Activated T-cell treated with anti-CD3 and anti-CD28 coated beads for 48 hours (primary cell): Measurements from ENCODE around the gene CDK14.
"Not testable (repeated sequence)": the region's sequence is repeated elsewhere in the genome, so short reads cannot be mapped to it uniquely, and the experiment has no call there.

Source experiments
- DNase-seq: peaks from one replicate; pipeline ENCODE4 v3.0.0-alpha.2; 2020; ENCODE audit warnings: low read depth

The CDK14 gene

GRCh38 chr7:90794234-90794633, 198.1 kb downstream of the CDK14 start:
- not testable (repeated sequence) for DNase-seq

GRCh38 chr7:90797596-90797995, 201.5 kb downstream of the CDK14 start:
- DNase-seq = no peak

- no peak for DNase-seq
These were observed 208.2 kb downstream of the CDK14 start for GRCh38 chr7:90804370-90804769.

DNA sequence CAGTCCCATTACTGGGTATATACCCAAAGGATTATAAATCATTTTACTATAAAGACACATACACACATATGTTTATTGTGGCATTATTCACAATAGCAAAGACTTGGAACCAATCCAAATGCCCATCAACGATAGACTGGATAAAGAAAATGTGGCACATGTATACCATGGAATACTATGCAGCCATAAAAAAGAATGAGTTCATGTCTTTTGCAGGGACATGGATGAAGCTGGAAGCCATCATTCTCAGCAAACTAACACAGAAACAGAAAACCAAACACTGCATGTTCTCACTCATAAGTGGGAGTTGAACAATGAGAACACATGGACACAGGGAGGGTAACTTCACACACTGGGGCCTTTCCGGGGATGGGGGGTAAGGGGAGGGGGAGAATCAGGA, 219.4 kb downstream of the CDK14 start:
- DNase-seq = not testable (repeated sequence)

DNA sequence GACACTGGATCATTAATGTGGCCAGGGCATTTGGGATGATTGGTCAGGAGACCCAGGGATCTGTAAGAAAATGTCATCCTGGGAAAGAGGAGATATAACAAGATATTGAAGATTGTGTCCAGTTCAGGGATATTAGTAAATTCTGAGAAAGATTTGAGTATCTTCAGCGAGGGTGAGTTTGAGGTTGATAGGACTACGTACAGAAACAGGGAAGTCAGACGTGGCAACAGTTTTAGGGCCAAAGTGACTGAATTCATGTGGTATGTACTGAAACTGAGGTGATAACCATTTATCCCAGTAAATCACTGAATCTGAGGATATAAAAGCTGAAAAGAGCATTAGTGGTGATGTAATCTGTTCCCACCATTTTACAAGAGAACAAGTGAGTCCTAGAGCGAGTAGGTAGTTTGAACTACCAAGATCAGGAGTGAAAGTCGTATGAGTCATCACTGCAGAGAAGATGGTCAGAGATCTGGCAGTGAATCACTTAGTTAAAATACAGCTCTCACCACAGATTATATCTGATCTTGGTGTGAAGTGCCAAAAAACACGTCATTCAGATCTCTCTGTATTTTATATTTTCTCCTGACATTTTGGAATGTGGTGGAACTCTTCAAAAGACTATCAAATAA, 220.5 kb downstream of the CDK14 start:
- DNase-seq = no peak

GRCh38 chr7:90817151-90817550, 221.0 kb downstream of the CDK14 start:
- DNase-seq = no peak

- no peak for DNase-seq
These were observed 221.7 kb downstream of the CDK14 start for GRCh38 chr7:90817846-90818245.

- DNase-seq = no peak
These were observed 222.2 kb downstream of the CDK14 start for GRCh38 chr7:90818341-90818740.

GRCh38 chr7:90821961-90822620, 226.0 kb downstream of the CDK14 start:
- DNase-seq = no peak

- DNase-seq = no peak
These were observed 228.5 kb downstream of the CDK14 start for GRCh38 chr7:90824386-90825307.

DNA sequence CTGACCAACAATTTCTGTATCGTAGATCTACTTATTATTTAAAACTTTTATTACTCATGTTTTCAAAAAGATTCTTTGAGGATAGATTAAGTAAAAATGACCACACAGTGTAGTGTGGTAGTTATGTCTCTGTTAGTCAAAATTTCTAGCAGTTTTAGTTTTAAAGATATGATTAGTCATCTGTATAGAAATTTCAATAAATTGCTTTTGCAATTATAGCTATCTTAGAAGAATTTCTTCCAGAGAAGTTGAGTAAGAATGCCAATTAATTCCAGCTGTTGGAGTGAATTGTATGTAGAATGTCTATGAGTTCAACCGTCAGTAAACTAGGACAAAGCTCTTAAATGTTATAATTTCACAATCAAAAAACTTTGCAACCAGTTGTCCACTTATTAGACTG, 229.7 kb downstream of the CDK14 start:
- no peak for DNase-seq

DNA sequence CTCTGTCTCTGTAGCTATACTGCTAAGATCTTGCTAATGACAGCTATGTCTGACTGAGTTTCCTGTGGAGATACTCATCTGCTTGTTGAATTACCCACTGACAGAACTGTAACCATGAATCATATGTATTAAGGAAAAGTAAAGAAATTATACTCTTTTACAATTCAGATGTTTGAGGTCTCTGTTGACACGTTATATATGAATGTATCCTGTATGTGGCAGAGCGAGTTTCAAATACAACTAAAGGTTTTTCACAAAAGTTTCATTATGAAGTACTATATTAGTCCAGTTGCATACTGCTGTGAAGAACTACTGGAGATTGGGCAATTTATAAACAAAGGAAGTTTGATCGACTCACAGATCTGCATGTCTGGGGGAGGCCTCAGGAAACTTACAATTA, 232.5 kb downstream of the CDK14 start:
- no peak for DNase-seq

- no peak for DNase-seq
These were observed 234.2 kb downstream of the CDK14 start for GRCh38 chr7:90830308-90830707.

DNA sequence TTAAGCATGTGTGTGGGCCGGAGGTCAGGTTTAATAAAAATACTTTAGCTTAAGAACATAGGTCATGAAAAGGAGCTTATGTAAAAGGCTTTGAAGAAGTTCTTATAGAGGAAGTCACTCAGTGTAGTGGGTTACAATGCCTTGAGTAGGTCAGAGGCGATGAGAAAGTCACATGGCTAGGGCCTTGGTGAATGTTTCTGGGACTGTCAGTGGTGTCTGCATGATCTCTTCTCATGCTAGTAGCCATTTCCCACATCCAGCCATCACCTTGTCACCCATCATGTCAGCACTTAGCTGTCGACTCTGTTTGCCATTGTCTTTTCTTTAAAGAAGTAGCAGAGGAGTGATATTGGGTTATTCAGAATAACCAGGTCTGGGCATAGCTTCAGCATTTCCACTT, 236.6 kb downstream of the CDK14 start:
- DNase-seq = no peak

- no peak for DNase-seq
These were observed 237.3 kb downstream of the CDK14 start for GRCh38 chr7:90833443-90833842.

DNA sequence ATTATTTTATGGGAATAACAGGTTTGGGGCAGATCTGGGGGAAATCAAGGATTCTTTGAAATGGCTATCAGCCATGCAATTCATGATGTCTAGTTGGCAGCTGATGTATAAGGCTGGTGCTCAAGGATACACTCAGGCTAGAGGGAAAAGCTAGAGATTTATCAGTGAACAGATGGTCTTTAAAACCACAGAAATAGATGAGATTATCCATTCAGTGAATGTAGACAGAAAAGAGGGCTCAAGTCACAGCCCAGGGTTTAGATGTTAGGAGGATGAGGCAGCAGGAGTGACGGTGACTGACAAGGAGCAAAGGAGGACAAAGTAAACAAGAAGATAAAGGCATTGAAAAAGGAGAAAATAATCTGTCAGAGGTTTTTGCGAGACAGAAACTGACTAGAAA, 238.7 kb downstream of the CDK14 start:
- DNase-seq = no peak

DNA sequence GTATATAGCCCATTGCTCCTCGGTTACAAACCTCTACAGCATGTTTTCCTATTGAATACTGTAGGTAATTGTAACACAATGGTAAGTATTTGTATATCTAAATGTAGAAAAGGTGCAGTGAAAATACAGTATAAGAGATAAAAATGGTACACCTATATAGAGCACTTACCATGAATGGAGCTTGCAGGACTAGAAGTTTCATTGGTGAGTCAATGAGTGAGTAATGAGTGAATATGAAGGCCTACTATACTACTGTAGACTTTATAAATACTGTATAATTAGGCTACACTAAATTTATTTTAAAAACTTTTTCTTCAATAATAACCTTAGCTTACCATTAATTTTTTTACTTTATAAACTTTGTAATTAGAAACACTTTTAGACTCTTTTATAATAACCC, 239.7 kb downstream of the CDK14 start:
- DNase-seq = no peak

DNA sequence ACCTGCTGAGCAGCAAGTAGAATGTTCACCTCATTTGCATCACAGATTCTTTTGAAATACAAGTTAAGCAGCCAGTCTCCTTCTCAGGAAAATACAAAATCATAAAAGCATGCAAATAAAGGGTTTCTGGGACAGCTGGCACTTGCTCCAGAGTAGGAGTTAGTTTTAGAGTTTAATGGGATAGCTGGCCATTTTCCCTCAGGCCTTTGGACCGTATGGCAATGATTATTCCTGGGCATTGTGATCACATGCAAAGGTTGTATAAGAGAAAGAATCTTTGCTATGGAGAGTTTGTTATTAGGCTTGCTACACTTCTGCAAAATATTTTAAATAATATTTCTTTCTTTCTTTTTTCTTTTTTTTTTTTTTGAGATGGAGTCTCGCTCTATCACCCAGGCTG, 240.8 kb downstream of the CDK14 start:
- DNase-seq = no peak

GRCh38 chr7:90838799-90839198, 242.7 kb downstream of the CDK14 start:
- no peak for DNase-seq

- no peak for DNase-seq
These were observed 243.2 kb downstream of the CDK14 start for GRCh38 chr7:90839316-90839715.

DNA sequence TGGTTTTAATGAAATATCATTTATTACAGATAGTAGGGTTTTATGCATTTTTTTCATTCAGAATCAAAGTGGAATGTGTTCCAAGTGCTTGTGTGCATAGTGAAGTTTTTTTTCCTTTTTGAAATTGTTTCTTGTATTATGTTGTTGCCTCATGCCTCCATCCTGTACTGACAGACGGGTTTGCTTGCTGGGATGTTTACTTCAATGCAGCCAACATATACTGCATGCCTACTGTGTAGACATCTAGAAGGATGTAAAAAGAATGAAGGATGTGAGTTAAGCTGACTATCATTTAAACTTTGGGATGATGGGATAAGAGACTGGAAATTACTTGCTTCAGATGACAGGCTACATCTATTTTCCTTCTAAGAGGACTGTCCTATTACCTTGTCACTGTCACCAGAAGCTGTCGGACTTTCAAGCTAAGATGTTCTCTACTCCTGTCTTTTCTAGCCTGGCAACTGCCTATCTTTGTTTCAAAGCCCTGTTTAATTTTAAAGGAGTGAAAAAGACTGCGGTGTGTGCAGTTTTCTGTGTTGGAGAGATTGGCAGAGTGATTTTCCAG, 243.7 kb downstream of the CDK14 start:
- no peak for DNase-seq

- DNase-seq = no peak
These were observed 245.8 kb downstream of the CDK14 start for GRCh38 chr7:90841759-90842429.
